ENCODE results near the gene EFCAB6. TPM values are rescaled to one million over a fixed set of nuclear protein-coding genes. Genes with fewer than 3 reads are reported as not detected.

Gene EFCAB6
- total RNA-seq, 2 donors from 2014 or later, result 0.12 to 1.3 TPM

GRCh38 chr22:43800970-43801369, 11.1 kb downstream of the EFCAB6 start:
- Mint-ChIP-seq H3K4me3 (no peak overlapping the region), H3K4me1 (ENCODE audit: low read depth in 2 of 2) (no peaks in the 10 kb centered on the region), H3K36me3 (peaks cover 21% of the 10 kb centered on the region), H3K9me3 (peaks cover 6% of the 10 kb centered on the region), H3K27me3 (peaks cover 39 to 40% of the 10 kb centered on the region in 2 donors), H3K27ac (no peak overlapping the region)
- ATAC-seq (no peak), DNase-seq (ENCODE audit: low spot score) (no peak)

DNA sequence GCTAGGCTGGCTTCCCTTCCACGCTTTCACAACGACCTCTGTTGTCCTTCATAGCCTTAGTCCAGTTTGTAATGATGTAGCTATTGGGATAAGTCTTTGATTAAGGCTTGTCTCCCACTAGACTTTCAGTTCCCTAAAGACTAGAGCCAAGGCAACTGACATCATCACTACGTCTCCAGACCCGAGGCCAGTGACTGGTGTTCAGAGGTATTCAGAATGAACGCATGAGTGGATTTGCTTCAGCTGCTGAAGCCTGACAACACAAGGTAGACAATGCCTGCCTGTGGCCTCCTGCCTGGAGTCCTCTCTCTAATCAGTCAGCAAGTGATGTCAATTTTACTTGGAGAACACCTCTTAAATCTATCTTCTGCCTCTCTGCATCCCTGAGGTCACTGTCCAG, 13.6 kb downstream of the EFCAB6 start:
- Mint-ChIP-seq H3K4me1 (ENCODE audit: low read depth in 2 of 2) (no peaks in the 10 kb centered on the region), H3K4me3 (no peak overlapping the region), H3K9me3 (peaks cover 6% of the 10 kb centered on the region), H3K36me3 (peaks cover 21% of the 10 kb centered on the region), H3K27me3 (peaks cover 32 to 33% of the 10 kb centered on the region in 2 donors), H3K27ac (no peak overlapping the region)
- DNase-seq (ENCODE audit: low spot score), result no peak
- ATAC-seq, result no peak

DNA sequence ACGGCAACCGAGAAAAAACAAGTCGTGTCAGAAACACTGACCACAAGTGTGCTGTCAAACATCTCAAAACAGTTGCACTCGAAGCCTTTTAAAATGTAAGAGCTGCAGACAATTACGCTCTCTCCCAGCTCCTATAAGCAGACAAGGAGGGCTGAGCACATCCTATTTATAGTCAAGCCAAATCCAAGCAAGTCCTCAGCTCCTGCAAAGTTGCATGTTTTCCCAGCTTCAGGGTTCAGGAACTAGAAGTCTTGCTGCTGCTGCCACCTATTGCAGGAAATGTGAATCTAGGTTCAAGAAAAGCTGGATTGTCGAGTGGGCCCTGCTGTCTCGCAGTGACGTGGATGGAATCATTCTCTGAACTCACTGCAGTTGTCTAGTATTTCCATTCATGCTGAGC, 15.5 kb downstream of the EFCAB6 start:
- H3K27me3 Mint-ChIP-seq, result peaks cover 27% of the 10 kb centered on the region in 2 donors
- DNase-seq (ENCODE audit: low spot score) (no peak), ATAC-seq (no peak)
- H3K27ac Mint-ChIP-seq, result no peak overlapping the region
- H3K4me3 Mint-ChIP-seq, result no peak overlapping the region
- peaks cover 17% of the 10 kb centered on the region for H3K36me3 Mint-ChIP-seq
- H3K4me1 Mint-ChIP-seq (ENCODE audit: low read depth in 2 of 2), result no peaks in the 10 kb centered on the region
- peaks cover 5% of the 10 kb centered on the region for H3K9me3 Mint-ChIP-seq

DNA sequence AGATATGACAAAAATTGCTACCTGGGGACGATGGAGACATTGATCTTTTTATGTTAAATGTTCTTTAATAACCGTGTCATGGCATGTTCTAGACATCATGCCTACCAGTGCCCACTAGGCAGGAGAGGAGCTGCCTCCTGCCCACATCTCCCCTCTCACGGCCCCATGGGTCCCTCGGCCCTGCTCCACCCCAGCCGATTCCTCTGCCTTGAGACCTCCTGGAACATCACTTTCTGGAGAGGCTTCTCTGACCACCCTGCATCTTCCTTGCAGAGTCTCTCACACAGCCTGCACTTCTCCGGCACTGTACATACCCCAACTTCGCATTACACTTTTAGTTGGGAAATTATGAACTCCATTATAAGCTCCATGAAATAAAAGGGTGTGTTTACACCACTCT, 16.8 kb downstream of the EFCAB6 start:
- Mint-ChIP-seq H3K9me3 (peaks cover 3% of the 10 kb centered on the region), H3K36me3 (peaks cover 4% of the 10 kb centered on the region)

GRCh38 chr22:43792905-43793304, 19.2 kb downstream of the EFCAB6 start:
- H3K36me3 Mint-ChIP-seq, result no peaks in the 10 kb centered on the region
- peaks cover 16 to 19% of the 10 kb centered on the region in 2 donors for H3K27me3 Mint-ChIP-seq
- H3K9me3 Mint-ChIP-seq, result no peaks in the 10 kb centered on the region
- H3K4me3 Mint-ChIP-seq, result no peak overlapping the region
- no peak overlapping the region for H3K27ac Mint-ChIP-seq
- DNase-seq (ENCODE audit: low spot score) (no peak), ATAC-seq (no peak)
- no peaks in the 10 kb centered on the region for H3K4me1 Mint-ChIP-seq (ENCODE audit: low read depth in 2 of 2)

More for the DNA sequence above, 16.8 kb downstream of the EFCAB6 start:
- no peak for DNase-seq (ENCODE audit: low spot score)
- Mint-ChIP-seq H3K27ac (no peak overlapping the region), H3K27me3 (peaks cover 14 to 16% of the 10 kb centered on the region in 2 donors), H3K4me3 (no peak overlapping the region), H3K4me1 (ENCODE audit: low read depth in 2 of 2) (no peaks in the 10 kb centered on the region)
- ATAC-seq, result no peak

- Mint-ChIP-seq H3K4me3 (no peak overlapping the region), H3K27ac (no peak overlapping the region), H3K4me1 (ENCODE audit: low read depth in 2 of 2) (no peaks in the 10 kb centered on the region), H3K27me3 (peaks cover 14 to 23% of the 10 kb centered on the region in 2 donors), H3K36me3 (no peaks in the 10 kb centered on the region), H3K9me3 (no peaks in the 10 kb centered on the region)
- DNase-seq (ENCODE audit: low spot score), result no peak
- ATAC-seq, result no peak
Observed at GRCh38 chr22:43789452-43789851, 22.7 kb downstream of the EFCAB6 start.

GRCh38 chr22:43783777-43784176, 28.3 kb downstream of the EFCAB6 start:
- H3K9me3 Mint-ChIP-seq, result no peaks in the 10 kb centered on the region
- no peak overlapping the region for H3K27ac Mint-ChIP-seq
- DNase-seq (ENCODE audit: low spot score), result no peak
- no peaks in the 10 kb centered on the region for H3K4me1 Mint-ChIP-seq (ENCODE audit: low read depth in 2 of 2)
- no peak for ATAC-seq
- H3K4me3 Mint-ChIP-seq, result no peak overlapping the region
- H3K27me3 Mint-ChIP-seq, result peaks cover 10 to 17% of the 10 kb centered on the region in 2 donors
- no peaks in the 10 kb centered on the region for H3K36me3 Mint-ChIP-seq

DNA sequence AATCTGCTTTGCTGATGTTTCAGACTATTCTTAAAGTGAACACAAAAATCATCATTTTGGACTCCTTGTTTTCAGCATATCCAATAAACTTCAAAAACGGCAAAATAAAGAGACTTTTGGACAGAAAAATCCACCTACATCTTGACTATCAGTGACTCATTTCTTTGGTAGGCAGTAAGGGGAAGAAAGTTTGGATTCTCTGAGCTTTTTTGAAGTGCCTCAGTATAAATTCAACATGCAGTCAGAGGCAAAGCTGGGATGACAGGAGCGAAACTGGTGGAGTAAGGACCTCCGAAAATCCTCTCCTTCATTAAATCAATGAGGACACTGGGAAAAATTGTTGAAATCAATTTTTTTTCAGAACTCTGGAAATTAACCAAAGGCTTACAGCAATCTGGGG, 29.7 kb downstream of the EFCAB6 start:
- ATAC-seq (no peak), DNase-seq (ENCODE audit: low spot score) (no peak)
- Mint-ChIP-seq H3K4me3 (no peak overlapping the region), H3K9me3 (no peaks in the 10 kb centered on the region), H3K36me3 (no peaks in the 10 kb centered on the region), H3K27me3 (peaks cover 5 to 13% of the 10 kb centered on the region in 2 donors), H3K27ac (no peak overlapping the region), H3K4me1 (ENCODE audit: low read depth in 2 of 2) (no peaks in the 10 kb centered on the region)

DNA sequence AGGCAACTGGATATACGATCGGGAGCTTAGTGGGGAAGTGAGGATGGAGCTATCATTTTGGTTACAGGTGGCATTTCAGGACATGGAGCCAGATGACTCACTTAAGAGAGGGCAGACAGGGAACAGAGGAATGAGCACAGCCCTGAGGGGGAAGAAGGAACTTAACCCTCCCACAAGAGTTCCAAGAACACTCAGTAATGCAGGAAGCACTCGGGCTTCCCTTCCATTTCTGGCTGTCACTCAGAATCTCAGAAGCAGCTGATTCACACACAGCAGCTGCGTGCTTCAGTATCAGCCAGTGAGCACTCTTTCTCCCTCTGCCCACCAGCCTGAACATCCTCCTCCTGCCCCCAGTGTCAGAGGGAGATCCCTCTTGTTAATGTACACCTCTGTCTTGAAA, 34.8 kb downstream of the EFCAB6 start:
- no peak overlapping the region for H3K4me3 Mint-ChIP-seq
- no peaks in the 10 kb centered on the region for H3K36me3 Mint-ChIP-seq
- DNase-seq (ENCODE audit: low spot score), result no peak
- H3K27ac Mint-ChIP-seq, result no peak overlapping the region
- no peak for ATAC-seq
- peaks cover 0 to 14% of the 10 kb centered on the region in 2 donors for H3K27me3 Mint-ChIP-seq
- no peaks in the 10 kb centered on the region for H3K4me1 Mint-ChIP-seq (ENCODE audit: low read depth in 2 of 2)
- H3K9me3 Mint-ChIP-seq, result no peaks in the 10 kb centered on the region

GRCh38 chr22:43776081-43776670, 35.9 kb downstream of the EFCAB6 start:
- Mint-ChIP-seq H3K4me3 (no peak overlapping the region), H3K9me3 (no peaks in the 10 kb centered on the region), H3K4me1 (ENCODE audit: low read depth in 2 of 2) (no peaks in the 10 kb centered on the region), H3K27me3 (peaks cover 0 to 14% of the 10 kb centered on the region in 2 donors), H3K27ac (no peak overlapping the region), H3K36me3 (no peaks in the 10 kb centered on the region)
- DNase-seq (ENCODE audit: low spot score), result no peak
- no peak for ATAC-seq

DNA sequence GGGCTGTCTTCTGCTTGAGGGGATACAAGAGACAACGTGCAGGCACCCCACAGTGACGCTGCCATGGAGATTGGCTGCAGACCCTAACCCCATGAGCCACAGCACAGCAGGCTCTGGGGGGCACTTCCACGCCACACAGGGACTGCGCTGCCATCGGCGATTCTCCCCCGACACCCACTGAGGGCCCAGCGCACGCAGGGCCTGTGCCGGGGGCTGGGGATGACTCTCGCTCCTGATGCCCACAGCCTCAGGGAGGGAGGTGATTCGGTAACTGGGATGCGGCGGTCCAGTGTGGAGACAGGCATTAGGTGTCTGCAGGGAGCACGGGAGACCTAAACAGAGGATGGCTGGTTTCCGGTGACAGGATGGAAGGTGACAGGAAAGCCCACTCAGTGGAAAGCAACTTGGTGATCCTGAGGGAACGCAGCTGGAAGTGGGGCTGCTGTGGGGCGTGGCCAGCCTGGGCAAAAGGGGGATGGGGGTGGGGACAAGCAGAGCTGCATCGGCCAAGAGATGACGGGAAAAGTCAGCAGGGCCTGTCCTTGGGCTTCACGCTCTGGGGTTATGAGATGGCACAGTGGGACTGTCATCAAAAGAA, 37.7 kb downstream of the EFCAB6 start:
- ATAC-seq (peak in 1 of 2 donors; percentile 13), DNase-seq (ENCODE audit: low spot score) (no peak)
- H3K27ac Mint-ChIP-seq, result no peak overlapping the region
- peaks cover 0 to 14% of the 10 kb centered on the region in 2 donors for H3K27me3 Mint-ChIP-seq
- H3K4me1 Mint-ChIP-seq (ENCODE audit: low read depth in 2 of 2), result no peaks in the 10 kb centered on the region
- no peaks in the 10 kb centered on the region for H3K36me3 Mint-ChIP-seq
- H3K9me3 Mint-ChIP-seq, result no peaks in the 10 kb centered on the region
- H3K4me3 Mint-ChIP-seq, result no peak overlapping the region

DNA sequence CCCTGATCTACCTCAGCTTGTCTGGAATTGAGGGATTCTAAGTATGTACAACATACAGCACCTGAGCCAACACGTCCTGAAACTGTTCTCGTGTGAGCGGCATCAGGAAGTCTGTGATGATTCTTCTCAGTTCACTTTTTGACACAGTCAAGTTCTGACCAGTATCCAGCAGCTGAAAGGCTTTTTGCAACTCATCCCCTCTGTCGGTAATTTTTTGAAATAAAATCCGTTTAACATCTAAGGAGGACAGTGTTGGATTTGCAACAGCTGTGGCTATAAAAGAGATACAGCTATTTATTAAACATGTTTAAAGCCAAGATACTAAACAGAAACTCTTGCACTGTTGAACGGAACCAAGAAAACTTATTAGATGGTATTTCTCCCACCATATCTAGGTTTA, 39.3 kb downstream of the EFCAB6 start:
- H3K4me3 Mint-ChIP-seq, result no peak overlapping the region
- DNase-seq (ENCODE audit: low spot score) (no peak), ATAC-seq (no peak)
- peaks cover 0 to 14% of the 10 kb centered on the region in 2 donors for H3K27me3 Mint-ChIP-seq
- no peaks in the 10 kb centered on the region for H3K36me3 Mint-ChIP-seq
- no peaks in the 10 kb centered on the region for H3K9me3 Mint-ChIP-seq
- H3K27ac Mint-ChIP-seq, result no peak overlapping the region
- H3K4me1 Mint-ChIP-seq (ENCODE audit: low read depth in 2 of 2), result no peaks in the 10 kb centered on the region

DNA sequence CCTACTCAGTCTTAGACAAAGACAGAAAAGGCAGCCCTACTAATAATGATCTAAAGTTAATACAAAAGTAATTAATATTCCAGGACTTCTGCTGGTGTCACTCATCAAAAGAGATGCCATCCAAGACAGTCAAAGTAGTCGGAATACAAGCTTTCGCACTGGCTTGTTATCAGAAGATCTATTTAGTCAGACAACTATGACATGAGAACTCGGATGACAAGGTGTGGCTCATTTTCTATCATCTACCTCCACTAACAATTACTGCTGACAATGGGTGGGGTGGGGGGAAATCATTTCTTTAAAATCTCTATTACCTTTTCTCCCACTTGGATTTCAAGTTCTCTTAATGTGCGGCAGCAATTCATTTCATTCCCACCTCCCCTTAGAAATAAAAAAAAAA, 56.7 kb downstream of the EFCAB6 start:
- DNase-seq (ENCODE audit: low spot score) (no peak), ATAC-seq (no peak)
- peaks cover 19 to 20% of the 10 kb centered on the region in 2 donors for H3K27me3 Mint-ChIP-seq
- H3K27ac Mint-ChIP-seq, result no peak overlapping the region
- no peaks in the 10 kb centered on the region for H3K9me3 Mint-ChIP-seq
- no peaks in the 10 kb centered on the region for H3K4me1 Mint-ChIP-seq (ENCODE audit: low read depth in 2 of 2)
- no peaks in the 10 kb centered on the region for H3K36me3 Mint-ChIP-seq
- no peak overlapping the region for H3K4me3 Mint-ChIP-seq

DNA sequence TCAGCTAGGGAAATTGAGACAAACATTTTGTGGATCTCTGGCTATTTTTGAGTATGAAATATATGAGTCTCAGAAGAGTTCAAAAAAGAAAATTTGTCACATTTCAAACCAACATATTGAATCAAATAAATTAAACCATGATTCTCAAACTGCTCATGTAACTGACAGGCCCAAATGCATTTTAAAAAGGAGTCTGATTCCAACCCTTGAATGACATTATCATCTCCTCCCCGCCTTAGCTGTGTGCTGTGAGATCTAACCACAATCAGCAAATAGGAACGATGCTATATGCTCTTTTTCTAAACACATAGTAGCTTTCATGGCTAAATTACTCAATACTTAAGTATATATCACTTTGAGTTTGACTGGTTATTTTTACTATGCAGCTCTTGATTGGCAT, 57.1 kb downstream of the EFCAB6 start:
- H3K4me3 Mint-ChIP-seq, result no peak overlapping the region
- no peaks in the 10 kb centered on the region for H3K4me1 Mint-ChIP-seq (ENCODE audit: low read depth in 2 of 2)
- peaks cover 19 to 20% of the 10 kb centered on the region in 2 donors for H3K27me3 Mint-ChIP-seq
- no peak for DNase-seq (ENCODE audit: low spot score)
- H3K36me3 Mint-ChIP-seq, result no peaks in the 10 kb centered on the region
- ATAC-seq, result no peak
- H3K9me3 Mint-ChIP-seq, result no peaks in the 10 kb centered on the region
- no peak overlapping the region for H3K27ac Mint-ChIP-seq

GRCh38 chr22:43754176-43754575, 57.9 kb downstream of the EFCAB6 start:
- Mint-ChIP-seq H3K9me3 (no peaks in the 10 kb centered on the region), H3K27me3 (peaks cover 20 to 21% of the 10 kb centered on the region in 2 donors), H3K4me1 (ENCODE audit: low read depth in 2 of 2) (no peaks in the 10 kb centered on the region), H3K27ac (no peak overlapping the region), H3K4me3 (no peak overlapping the region), H3K36me3 (no peaks in the 10 kb centered on the region)
- ATAC-seq (no peak), DNase-seq (ENCODE audit: low spot score) (no peak)

Measured in natural killer cell treated with Interleukin-12 subunit alpha and Interleukin-12 subunit beta and Interleukin-15 and Interleukin-18, amount 100 ng/mL, for 72 hours (primary cell).